Measurements from ENCODE around the gene RBMS2. TPM values are rescaled to one million over a fixed set of nuclear protein-coding genes. Genes with fewer than 3 reads are reported as not detected.

The RBMS2 gene
- total and polyA plus RNA-seq, 9 of the 15 experiments (the other 6 are each of a cell fraction or from before 2014, with no cell fraction given) = 0.08 to 10.5 (median 0.31) TPM

GRCh38 chr12:56633468-56634241, 112.0 kb downstream of the RBMS2 start (continued):
- TF ChIP-seq ZBTB26 (CRISPR knock-in tag; IDR thresholded peaks at IDR 0.05) = no peak
- TF ChIP-seq PRDM10 (IDR thresholded peaks at IDR 0.05; ENCODE audit: partially characterized antibody) = peak; percentile 87
- no peak for TF ChIP-seq ZSCAN29 (IDR thresholded peaks at IDR 0.05)

Measured in K562 (cell line).